Upper lobe of left lung (tissue), 6 donors: ENCODE results near the gene AREL1. TPM values are rescaled to one million over a fixed set of nuclear protein-coding genes. Genes with fewer than 3 reads are reported as not detected.

ENCODE experiments used
- ATAC-seq, 2 donors: fragments of 200-7000 bp; cut with Tn5 transposase; one replicate each; pipeline ENCODE4 v1.9.1; 2022; ENCODE audit warnings: mild to moderate bottlenecking in 2 of 2, moderate library complexity in 2 of 2; ENCODE audit not compliant: low FRiP score in 2 of 2
- DNase-seq, 2 donors: peaks; one replicate each; pipeline ENCODE4 v3.0.0-alpha.2; 2019 to 2020
- H3K27ac ChIP-seq, 4 donors: fragments of 200-600 bp; sonication (generic); one replicate each; pipeline ENCODE4 v1.5.1; 2016 to 2019
- H3K27me3 ChIP-seq, 4 donors: fragments of 200-600 bp; sonication (generic); one replicate each; pipeline ENCODE4 v1.5.1; 2017 to 2019
- H3K36me3 ChIP-seq, 4 donors: fragments of 200-600 bp; sonication (generic); one replicate each; pipeline ENCODE4 v1.5.1; 2016 to 2019
- H3K4me1 ChIP-seq, 4 donors: fragments of 200-600 bp; sonication (generic); one replicate each; pipeline ENCODE4 v1.5.1; 2018 to 2019
- H3K4me3 ChIP-seq, 4 donors: fragments of 200-600 bp; sonication (generic); one replicate each; pipeline ENCODE4 v1.5.1; 2017 to 2019; ENCODE audit warnings: mild to moderate bottlenecking in 2 of 4, moderate library complexity in 1 of 4
- H3K9me3 ChIP-seq, 4 donors: fragments of 200-600 bp; sonication (generic); one replicate each; pipeline ENCODE4 v1.5.1; 2018 to 2019
- EP300 ChIP-seq, 4 donors: sonication (generic); formaldehyde crosslinking; IDR thresholded peaks; one replicate each; pipeline ENCODE4 v1.5.1; 2017; ENCODE audit warnings: antibody characterized with exemption in 4 of 4, control low read depth in 2 of 4
- POLR2A ChIP-seq, 4 donors: fragments of 450-650 bp; IDR thresholded peaks; one replicate each; pipeline ENCODE4 v1.5.1; 2016 to 2017; ENCODE audit warnings: antibody characterized with exemption in 4 of 4, mild to moderate bottlenecking in 2 of 4
- POLR2AphosphoS5 ChIP-seq, 2 donors: sonication (generic); formaldehyde crosslinking; IDR thresholded peaks; one replicate each; pipeline ENCODE4 v1.5.1; 2017; ENCODE audit warnings: antibody characterized with exemption in 2 of 2
- WGBS, 2 donors: methylation state at CpG; one replicate each; pipeline ENCODE4 v1.1.5; 2017 to 2018; 5-methylcytosine and 5-hydroxymethylcytosine counted together
- total RNA-seq, 6 donors: library from RNA; depleted of rRNA in 4 of 6; stranded (reverse); fragments of >200 nt in 4 of 6; gene quantifications; one replicate each; pipeline versions ENCODE4 v1.1.0 to v1.2.1, GENCODE V29; 2016 to 2021
- TF ChIP-seq, protein P1 (sequence below), 6 experiments: fragments of 450-650 bp in 4 of 6; fragments of 200-600 bp in 2 of 6; sonication (generic) in 2 of 6; IDR thresholded peaks; one replicate each; pipeline ENCODE4 v1.5.1; 2016 to 2019; ENCODE audit warnings: antibody characterized with exemption in 6 of 6
- donor health status: DM: no; HTN: no; CAD: no; lungs with moderate emphysema.
- donor health status: DM: no; HTN: yes; CAD: no; lungs with severe emphysema.

The AREL1 gene
- total RNA-seq, 6 donors from 2014 or later = 13.5 to 44.0 (median 28.9) TPM

DNA sequence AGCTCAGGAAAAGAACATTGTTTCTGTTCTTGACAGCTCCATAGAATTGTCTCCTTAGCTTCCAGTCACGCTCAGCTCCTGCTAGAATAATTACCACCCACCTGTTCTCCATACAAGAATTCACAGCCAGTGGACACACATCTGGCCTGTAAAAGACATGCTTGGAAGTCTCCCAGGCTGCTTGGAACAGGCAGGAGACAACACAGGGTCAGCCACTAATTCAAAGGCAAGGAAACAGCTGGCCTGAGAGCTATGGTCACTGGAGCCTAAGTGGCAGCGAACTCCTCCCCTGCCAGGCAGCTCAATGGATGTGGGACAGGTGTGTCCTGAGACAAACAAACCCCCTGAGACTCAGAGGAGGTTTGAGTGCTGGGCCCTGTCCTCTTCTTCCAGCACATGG, 77.9 kb downstream of the AREL1 start:
- Histone ChIP-seq H3K4me3 (no peak overlapping the region), H3K9me3 (no peaks in the 10 kb centered on the region), H3K27ac (no peak overlapping the region), H3K36me3 (no peaks in the 10 kb centered on the region), H3K4me1 (no peaks in the 10 kb centered on the region), H3K27me3 (no peaks in the 10 kb centered on the region)
- no peak for ATAC-seq
- TF ChIP-seq POLR2AphosphoS5 (IDR thresholded peaks at IDR 0.05) = no peak
- no peak for TF ChIP-seq POLR2A (IDR thresholded peaks at IDR 0.05)
- TF ChIP-seq, protein P1, sequence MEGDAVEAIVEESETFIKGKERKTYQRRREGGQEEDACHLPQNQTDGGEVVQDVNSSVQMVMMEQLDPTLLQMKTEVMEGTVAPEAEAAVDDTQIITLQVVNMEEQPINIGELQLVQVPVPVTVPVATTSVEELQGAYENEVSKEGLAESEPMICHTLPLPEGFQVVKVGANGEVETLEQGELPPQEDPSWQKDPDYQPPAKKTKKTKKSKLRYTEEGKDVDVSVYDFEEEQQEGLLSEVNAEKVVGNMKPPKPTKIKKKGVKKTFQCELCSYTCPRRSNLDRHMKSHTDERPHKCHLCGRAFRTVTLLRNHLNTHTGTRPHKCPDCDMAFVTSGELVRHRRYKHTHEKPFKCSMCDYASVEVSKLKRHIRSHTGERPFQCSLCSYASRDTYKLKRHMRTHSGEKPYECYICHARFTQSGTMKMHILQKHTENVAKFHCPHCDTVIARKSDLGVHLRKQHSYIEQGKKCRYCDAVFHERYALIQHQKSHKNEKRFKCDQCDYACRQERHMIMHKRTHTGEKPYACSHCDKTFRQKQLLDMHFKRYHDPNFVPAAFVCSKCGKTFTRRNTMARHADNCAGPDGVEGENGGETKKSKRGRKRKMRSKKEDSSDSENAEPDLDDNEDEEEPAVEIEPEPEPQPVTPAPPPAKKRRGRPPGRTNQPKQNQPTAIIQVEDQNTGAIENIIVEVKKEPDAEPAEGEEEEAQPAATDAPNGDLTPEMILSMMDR (IDR thresholded peaks at IDR 0.05) = no peak
- no peak for TF ChIP-seq EP300 (IDR thresholded peaks at IDR 0.05)
- DNase-seq = no peak
- 83 to 86% methylated on average over 2 of the region's 2 CpGs for WGBS, 2 donors

DNA sequence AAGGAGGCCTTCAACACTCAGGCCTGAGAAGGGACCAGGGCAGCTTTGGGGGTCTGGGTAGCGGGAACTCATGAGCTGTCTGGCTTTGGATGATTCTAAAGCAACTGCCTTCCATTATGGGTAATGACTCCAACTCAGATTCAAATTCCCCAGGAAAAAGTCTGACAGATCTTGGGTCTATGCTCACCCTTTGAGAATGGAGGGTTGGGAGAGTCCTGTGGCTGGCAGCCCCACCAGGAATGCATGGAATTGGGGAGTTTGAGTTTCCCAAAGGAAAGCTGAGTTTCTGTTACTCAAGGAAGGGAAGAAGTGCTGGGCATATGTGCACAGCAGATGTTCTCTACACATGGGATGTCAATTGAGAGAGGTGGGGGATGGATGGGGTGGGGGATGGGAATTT, 78.4 kb downstream of the AREL1 start:
- H3K36me3 ChIP-seq = no peaks in the 10 kb centered on the region
- no peaks in the 10 kb centered on the region for H3K9me3 ChIP-seq
- TF ChIP-seq, protein P1 (IDR thresholded peaks at IDR 0.05) = no peak
- 92 to 95% methylated on average over 1 of the region's 1 CpG for WGBS, 2 donors
- H3K27me3 ChIP-seq = no peaks in the 10 kb centered on the region
- H3K4me1 ChIP-seq = no peaks in the 10 kb centered on the region
- DNase-seq = no peak
- ATAC-seq = no peak
- H3K4me3 ChIP-seq = no peak overlapping the region
- no peak overlapping the region for H3K27ac ChIP-seq

DNA sequence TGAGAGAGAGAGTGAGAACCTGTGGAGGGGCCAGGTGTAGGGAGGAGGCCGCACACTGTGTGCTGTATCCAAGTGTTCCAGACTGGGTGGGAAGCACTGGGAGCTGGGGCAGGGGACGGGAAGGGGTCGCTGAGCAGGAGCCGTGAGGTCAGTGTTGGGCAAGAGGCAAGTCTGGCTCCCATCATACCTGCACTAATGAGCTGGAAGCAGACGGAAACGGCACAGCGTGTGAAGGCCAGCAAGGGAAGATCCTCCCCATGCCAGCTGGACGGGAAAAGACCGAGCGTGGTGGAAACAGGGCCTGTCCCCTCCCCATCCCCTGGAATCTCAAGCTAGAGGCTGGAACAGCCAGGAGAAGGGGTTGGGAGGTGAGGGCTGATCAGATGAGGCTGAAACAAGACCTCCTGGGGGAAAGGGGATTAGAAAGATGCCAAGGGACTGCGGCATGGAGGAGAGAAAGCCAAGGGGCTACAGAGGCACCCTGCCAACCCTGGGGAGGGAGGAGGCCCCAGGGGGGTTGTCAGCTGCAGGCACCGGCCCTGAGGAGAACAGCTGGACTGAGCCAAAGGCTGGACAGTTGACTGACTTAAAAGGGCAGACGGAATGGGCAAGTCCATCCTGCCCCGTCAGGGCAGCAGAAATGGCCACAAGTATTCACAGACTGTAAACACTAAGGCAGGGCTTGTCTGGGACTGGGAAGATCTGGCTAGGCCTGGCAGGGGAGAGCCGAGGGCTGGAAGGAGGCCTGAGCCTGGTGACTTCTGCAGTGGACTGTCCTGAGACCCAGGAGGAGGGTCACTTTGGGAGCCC, 81.8 kb downstream of the AREL1 start:
- no peak overlapping the region for H3K4me3 ChIP-seq

DNA sequence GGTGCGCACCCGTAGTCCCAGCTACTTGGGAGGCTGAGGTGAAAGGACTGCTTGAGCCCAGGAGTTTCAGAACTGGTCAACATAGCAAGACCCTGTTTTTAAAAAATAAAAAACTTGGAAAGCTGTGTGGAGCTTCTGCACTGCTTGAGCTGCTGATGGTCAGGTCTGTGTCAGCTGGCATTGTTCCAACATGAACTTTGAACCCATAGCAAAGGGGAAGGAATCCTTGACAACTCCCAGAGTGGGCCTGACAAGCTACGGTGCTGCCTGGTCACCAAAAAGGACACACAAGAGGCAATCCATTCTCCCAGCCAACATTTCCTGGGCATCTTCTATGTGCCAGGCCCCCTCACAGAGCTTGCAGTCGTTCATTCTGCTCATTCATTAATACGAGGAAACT, 84.5 kb downstream of the AREL1 start:
- Histone ChIP-seq H3K4me1 (no peaks in the 10 kb centered on the region), H3K27ac (no peak overlapping the region), H3K9me3 (no peaks in the 10 kb centered on the region), H3K27me3 (no peaks in the 10 kb centered on the region), H3K4me3 (no peak overlapping the region), H3K36me3 (no peaks in the 10 kb centered on the region)
- no peak for TF ChIP-seq POLR2A (IDR thresholded peaks at IDR 0.05)
- TF ChIP-seq POLR2AphosphoS5 (IDR thresholded peaks at IDR 0.05) = no peak
- TF ChIP-seq, protein P1 (IDR thresholded peaks at IDR 0.05) = no peak
- no peak for TF ChIP-seq EP300 (IDR thresholded peaks at IDR 0.05)
- DNase-seq (no peak), ATAC-seq (no peak)
- WGBS, 2 donors = 78 to 91% methylated on average over 5 of the region's 5 CpGs

More for the DNA sequence above, 81.8 kb downstream of the AREL1 start:
- Histone ChIP-seq H3K36me3 (no peaks in the 10 kb centered on the region), H3K4me1 (no peaks in the 10 kb centered on the region), H3K27me3 (no peaks in the 10 kb centered on the region), H3K27ac (peak overlapping the region in 1 of 4 donors; percentile 49), H3K9me3 (no peaks in the 10 kb centered on the region)
- TF ChIP-seq POLR2A (IDR thresholded peaks at IDR 0.05) (no peak), EP300 (IDR thresholded peaks at IDR 0.05) (no peak), POLR2AphosphoS5 (IDR thresholded peaks at IDR 0.05) (no peak)
- TF ChIP-seq, protein P1 (IDR thresholded peaks at IDR 0.05) = no peak
- WGBS, 2 donors = 72 to 80% methylated on average over 14 to 15 of the region's 15 CpGs
- ATAC-seq (peak; percentile 31 to 38), DNase-seq (no peak)

DNA sequence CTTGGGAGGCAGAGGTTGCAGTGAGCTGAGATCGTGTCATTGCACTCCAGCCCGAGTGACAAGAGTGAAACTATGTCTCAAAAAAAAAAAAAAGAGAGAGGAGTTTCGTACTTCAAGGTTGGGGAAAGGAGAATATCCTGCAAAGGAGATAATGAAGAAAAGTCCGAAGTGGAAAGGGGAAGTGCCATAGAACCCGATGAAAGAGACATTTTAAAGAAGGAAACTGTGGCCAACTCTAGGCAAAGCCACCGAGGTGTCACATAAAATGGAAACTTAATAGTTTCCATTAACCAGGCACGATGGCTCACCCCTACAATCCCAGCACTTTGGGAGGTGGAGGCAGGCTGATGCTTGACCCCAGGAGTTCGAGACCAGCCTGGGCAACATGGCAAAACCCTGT, 85.8 kb downstream of the AREL1 start:
- ATAC-seq (no peak), DNase-seq (no peak)
- Histone ChIP-seq H3K36me3 (no peaks in the 10 kb centered on the region), H3K4me1 (no peaks in the 10 kb centered on the region), H3K27ac (no peak overlapping the region), H3K4me3 (no peak overlapping the region), H3K9me3 (no peaks in the 10 kb centered on the region), H3K27me3 (no peaks in the 10 kb centered on the region)
- 65 to 70% methylated on average over 8 of the region's 8 CpGs for WGBS, 2 donors
- TF ChIP-seq POLR2AphosphoS5 (IDR thresholded peaks at IDR 0.05) = no peak
- no peak for TF ChIP-seq EP300 (IDR thresholded peaks at IDR 0.05)
